Measurements from ENCODE around the gene ABCG5.
A peak's percentile ranks its signal among the peaks of the same experiment; 100 is the strongest.

The ABCG5 gene

DNA sequence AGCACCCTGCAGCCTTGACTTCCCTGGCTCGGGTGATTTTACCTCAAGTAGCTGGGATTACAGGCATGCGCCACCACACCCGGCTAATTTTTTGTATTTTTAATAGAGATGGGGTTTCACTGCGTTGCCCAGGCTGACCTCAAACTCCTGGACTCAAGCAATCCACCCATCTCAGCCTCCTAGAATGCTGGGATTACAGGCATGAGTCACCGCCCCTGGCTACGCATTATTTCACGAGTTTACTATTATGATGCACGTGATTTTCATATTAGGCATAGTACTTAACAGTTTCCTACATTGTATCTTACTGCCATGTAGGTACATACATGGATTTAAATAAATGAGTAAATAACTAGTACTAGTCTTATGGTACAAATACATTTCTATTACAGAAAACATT, 60.4 kb downstream of the ABCG5 start:
- no peak overlapping the region for H3K27ac ChIP-seq
- no peak for DNase-seq
- H3K27me3 ChIP-seq, result no peaks in the 10 kb centered on the region
- H3K4me1 ChIP-seq, result peaks cover 0 to 11% (median 4%) of the 10 kb centered on the region in 4 donors
- intact Hi-C loops (cut with DNase I; ENCODE audit: low total_unique reads), result no loop called here
- H3K4me3 ChIP-seq, result no peak overlapping the region
- peaks cover 11 to 31% (median 17%) of the 10 kb centered on the region in 3 donors for H3K36me3 ChIP-seq
- TF ChIP-seq, protein P1, sequence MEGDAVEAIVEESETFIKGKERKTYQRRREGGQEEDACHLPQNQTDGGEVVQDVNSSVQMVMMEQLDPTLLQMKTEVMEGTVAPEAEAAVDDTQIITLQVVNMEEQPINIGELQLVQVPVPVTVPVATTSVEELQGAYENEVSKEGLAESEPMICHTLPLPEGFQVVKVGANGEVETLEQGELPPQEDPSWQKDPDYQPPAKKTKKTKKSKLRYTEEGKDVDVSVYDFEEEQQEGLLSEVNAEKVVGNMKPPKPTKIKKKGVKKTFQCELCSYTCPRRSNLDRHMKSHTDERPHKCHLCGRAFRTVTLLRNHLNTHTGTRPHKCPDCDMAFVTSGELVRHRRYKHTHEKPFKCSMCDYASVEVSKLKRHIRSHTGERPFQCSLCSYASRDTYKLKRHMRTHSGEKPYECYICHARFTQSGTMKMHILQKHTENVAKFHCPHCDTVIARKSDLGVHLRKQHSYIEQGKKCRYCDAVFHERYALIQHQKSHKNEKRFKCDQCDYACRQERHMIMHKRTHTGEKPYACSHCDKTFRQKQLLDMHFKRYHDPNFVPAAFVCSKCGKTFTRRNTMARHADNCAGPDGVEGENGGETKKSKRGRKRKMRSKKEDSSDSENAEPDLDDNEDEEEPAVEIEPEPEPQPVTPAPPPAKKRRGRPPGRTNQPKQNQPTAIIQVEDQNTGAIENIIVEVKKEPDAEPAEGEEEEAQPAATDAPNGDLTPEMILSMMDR (IDR thresholded peaks at IDR 0.05), result no peak
- H3K9me3 ChIP-seq, result no peaks in the 10 kb centered on the region

DNA sequence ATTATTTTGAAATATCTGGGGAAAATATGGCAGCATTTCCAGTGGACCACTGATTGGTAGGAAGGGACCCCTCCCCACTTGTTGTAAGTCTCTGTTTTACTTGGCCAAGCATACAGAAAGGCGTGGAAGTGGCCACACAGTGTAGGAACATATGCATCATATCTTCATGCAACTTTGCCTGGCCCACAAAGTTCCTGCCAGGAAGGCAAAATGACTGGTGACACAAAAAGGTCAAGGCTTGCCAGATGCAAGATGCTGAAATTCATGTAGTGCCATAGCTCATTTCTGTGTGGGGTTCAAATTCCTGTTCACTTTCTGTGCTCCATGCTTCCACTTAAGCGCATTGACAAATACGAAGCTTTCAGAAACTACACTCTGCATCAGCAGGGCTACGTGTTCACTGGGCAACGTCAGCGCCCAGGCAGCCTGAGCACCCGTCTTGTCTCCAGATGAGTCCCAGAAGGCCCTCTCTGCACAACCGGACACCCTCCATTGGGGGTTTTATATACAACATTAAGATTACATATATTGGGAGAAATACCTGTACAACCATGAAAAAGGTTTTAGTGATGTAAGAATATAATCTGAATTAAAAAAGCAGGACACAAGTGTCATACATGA, 61.2 kb downstream of the ABCG5 start:
- peaks cover 0 to 11% (median 4%) of the 10 kb centered on the region in 4 donors for H3K4me1 ChIP-seq
- no peaks in the 10 kb centered on the region for H3K27me3 ChIP-seq
- intact Hi-C loops (cut with DNase I; ENCODE audit: low total_unique reads), result no loop called here
- no peak overlapping the region for H3K27ac ChIP-seq
- no peak overlapping the region for H3K4me3 ChIP-seq
- TF ChIP-seq, protein P1 (IDR thresholded peaks at IDR 0.05), result no peak
- peaks cover 11 to 31% (median 17%) of the 10 kb centered on the region in 3 donors for H3K36me3 ChIP-seq
- DNase-seq, result no peak
- no peaks in the 10 kb centered on the region for H3K9me3 ChIP-seq

DNA sequence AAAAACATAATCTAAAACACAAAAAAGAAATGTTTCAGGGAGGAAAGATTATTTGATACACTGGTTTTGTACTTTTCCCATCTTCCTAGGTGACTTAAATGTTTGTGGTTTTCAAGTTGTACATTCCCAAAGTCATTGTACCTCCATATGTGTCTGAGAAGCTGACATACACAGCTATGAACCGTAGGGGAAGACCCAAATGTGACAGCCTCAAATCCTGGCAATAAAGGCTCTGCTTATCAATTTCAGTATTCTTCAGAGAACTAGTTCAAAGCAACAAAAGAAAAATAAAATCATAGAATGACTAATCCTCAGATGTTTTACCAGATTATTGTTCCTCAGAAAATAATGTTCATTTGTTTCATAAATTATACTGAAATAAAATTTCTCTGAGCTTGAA, 62.3 kb downstream of the ABCG5 start:
- intact Hi-C loops (cut with DNase I; ENCODE audit: low total_unique reads), result no loop called here
- TF ChIP-seq, protein P1 (IDR thresholded peaks at IDR 0.05), result no peak
- no peak overlapping the region for H3K4me3 ChIP-seq
- H3K4me1 ChIP-seq, result peaks cover 0 to 11% (median 4%) of the 10 kb centered on the region in 4 donors
- H3K27ac ChIP-seq, result no peak overlapping the region
- no peaks in the 10 kb centered on the region for H3K27me3 ChIP-seq
- H3K9me3 ChIP-seq, result no peaks in the 10 kb centered on the region
- no peak for DNase-seq
- peaks cover 11 to 31% (median 17%) of the 10 kb centered on the region in 3 donors for H3K36me3 ChIP-seq

DNA sequence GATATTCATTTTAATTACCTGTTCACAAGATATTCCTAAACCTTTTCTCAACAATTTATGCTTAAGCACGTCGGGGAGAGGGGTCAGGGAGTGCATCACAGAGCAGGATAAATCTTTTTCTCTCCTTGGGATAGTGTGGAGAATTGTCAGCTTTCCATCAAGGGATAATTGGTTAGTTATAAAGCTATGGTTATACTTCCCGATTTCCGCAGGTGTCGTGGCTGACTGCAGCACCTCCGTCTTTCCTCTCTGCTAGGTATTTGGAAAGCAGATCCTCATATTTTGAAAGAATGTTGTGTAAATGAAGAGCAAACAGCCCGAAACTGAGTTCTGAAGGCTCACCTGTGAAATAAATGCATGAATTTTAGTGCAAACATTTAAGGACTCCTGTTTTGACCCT, 64.0 kb downstream of the ABCG5 start:
- Histone ChIP-seq H3K27ac (peak overlapping the region; percentile 82 to 84), H3K36me3 (peaks cover 11 to 21% (median 17%) of the 10 kb centered on the region in 3 donors), H3K27me3 (no peaks in the 10 kb centered on the region), H3K9me3 (no peaks in the 10 kb centered on the region), H3K4me1 (peaks cover 0 to 11% (median 4%) of the 10 kb centered on the region in 4 donors), H3K4me3 (peak overlapping the region; percentile 68 to 76)
- TF ChIP-seq, protein P1 (IDR thresholded peaks at IDR 0.05), result no peak
- intact Hi-C loops (cut with DNase I; ENCODE audit: low total_unique reads), result no loop called here
- DNase-seq, result no peak

DNA sequence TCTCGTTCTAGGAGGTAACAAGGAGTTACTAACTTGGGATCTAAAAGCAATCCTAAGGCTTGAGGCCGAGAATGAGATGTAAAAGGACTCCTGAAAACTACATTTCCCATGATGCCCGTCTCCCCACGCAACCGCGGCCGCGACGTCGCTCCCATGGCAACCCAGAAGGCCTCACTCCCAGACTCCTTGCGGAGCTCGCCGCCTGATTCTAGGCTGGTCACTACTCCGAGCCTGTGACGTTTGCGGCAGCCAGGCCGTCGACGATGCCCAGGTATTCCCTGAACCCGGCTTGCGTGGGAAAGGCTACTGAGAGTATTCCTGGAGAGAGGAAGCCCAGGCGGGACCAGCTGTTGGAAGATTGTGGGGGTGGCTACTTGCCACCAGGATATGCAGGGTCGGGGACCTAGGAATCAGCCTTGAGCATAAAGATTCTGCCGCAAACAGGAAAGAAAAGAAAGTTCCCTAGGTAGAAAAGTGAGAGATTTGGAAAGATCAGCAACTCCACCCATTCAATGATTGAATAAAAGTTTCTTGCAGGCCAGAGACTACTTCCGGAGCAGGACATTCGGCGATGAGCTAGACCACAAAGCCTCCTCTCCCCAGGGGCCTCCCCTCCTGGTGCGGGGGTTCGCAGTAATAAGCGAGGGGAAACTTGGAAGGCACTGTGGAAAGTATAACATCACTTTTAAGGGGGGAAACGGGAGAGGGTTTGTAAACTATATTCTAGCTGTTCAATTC, 64.6 kb downstream of the ABCG5 start, which contains the start of gene DYNC2LI1:
TSS of gene DYNC2LI1 (plus strand) at position 164 of the 738 bp plus-strand sequence. CDS start at position 264, 100 bp downstream.
- intact Hi-C loops (cut with DNase I; ENCODE audit: low total_unique reads), result no loop called here
- H3K27me3 ChIP-seq, result no peaks in the 10 kb centered on the region
- peaks cover 0 to 11% (median 4%) of the 10 kb centered on the region in 4 donors for H3K4me1 ChIP-seq
- DNase-seq, result peak; percentile 91 to 93
- H3K9me3 ChIP-seq, result no peaks in the 10 kb centered on the region
- peaks cover 7 to 17% (median 15%) of the 10 kb centered on the region in 3 donors for H3K36me3 ChIP-seq
- TF ChIP-seq, protein P1 (IDR thresholded peaks at IDR 0.05), result no peak
- peak within 1 kb of the TSS; percentile 82 to 84 for H3K27ac ChIP-seq
- H3K4me3 ChIP-seq, result peak within 1 kb of the TSS; percentile 68 to 76
